Lung (tissue), 12 donors: ENCODE results near the gene FITM1. TPM values are rescaled to one million over a fixed set of nuclear protein-coding genes. Genes with fewer than 3 reads are reported as not detected.

Experiments
- ATAC-seq: fragments of 200-7000 bp; cut with Tn5 transposase; one replicate; pipeline ENCODE4 v1.9.1; 2020; ENCODE audit warnings: moderate number of reproducible peaks; ENCODE audit not compliant: insufficient read depth, low FRiP score
- DNase-seq, 3 donors: peaks; one replicate each; pipeline ENCODE4 v3.0.0-alpha.2; 2013 to 2017
- H3K27ac ChIP-seq, 2 donors: one replicate each; pipeline ENCODE4 v1.5.1; 2013; ENCODE audit warnings: mild to moderate bottlenecking in 2 of 2, moderate library complexity in 2 of 2, control low read depth in 1 of 2, inconsistent platforms in 1 of 2, low read depth in 1 of 2, low read length in 1 of 2
- H3K27me3 ChIP-seq, 3 donors: one replicate each; pipeline ENCODE4 v1.5.1; 2013; ENCODE audit warnings: low read length in 2 of 3; ENCODE audit not compliant: control insufficient read depth in 3 of 3, insufficient read depth in 3 of 3
- H3K36me3 ChIP-seq, 4 donors: one replicate each; pipeline ENCODE4 v1.5.1; 2013; ENCODE audit warnings: low read length in 4 of 4, mild to moderate bottlenecking in 1 of 4, moderate library complexity in 1 of 4; ENCODE audit not compliant: control insufficient read depth in 4 of 4, insufficient read depth in 4 of 4
- H3K4me1 ChIP-seq, 5 donors: one replicate each; pipeline ENCODE4 v1.5.1; 2013; ENCODE audit warnings: low read length in 5 of 5, mild to moderate bottlenecking in 2 of 5, moderate library complexity in 1 of 5; ENCODE audit not compliant: control insufficient read depth in 5 of 5, insufficient read depth in 5 of 5
- H3K4me3 ChIP-seq: one replicate; pipeline ENCODE4 v1.5.1; 2013; ENCODE audit warnings: mild to moderate bottlenecking, control low read depth, moderate library complexity
- H3K9ac ChIP-seq, 2 donors: one replicate each; pipeline ENCODE4 v1.5.1; 2013; ENCODE audit warnings: low read length in 2 of 2, control low read depth in 1 of 2; ENCODE audit not compliant: insufficient read depth in 1 of 2
- H3K9me3 ChIP-seq, 4 donors: one replicate each; pipeline ENCODE4 v1.5.1; 2013; ENCODE audit warnings: low read length in 3 of 4, mild to moderate bottlenecking in 1 of 4, moderate library complexity in 1 of 4; ENCODE audit not compliant: control insufficient read depth in 4 of 4, insufficient read depth in 3 of 4
- WGBS, 2 donors: extraction: QIAGEN DNeasy Blood & Tissue Kit; methylation state at CpG; one replicate each; pipeline ENCODE4 v1.1.7; 2013; 5-methylcytosine and 5-hydroxymethylcytosine counted together
- polyA plus RNA-seq, 2 donors: library from polyadenylated mRNA; stranded (reverse); fragments of 200-250 nt; gene quantifications; one replicate each; pipeline ENCODE4 v1.2.1, GENCODE V29; 2013
- total RNA-seq, 2 donors: library from RNA; depleted of rRNA in 1 of 2; stranded (reverse); fragments of >200 nt in 1 of 2; gene quantifications; one replicate each; pipeline ENCODE4 v1.2.1, GENCODE V29; 2014 to 2021
- TF ChIP-seq, protein P1 (sequence below): IDR thresholded peaks from 2 replicates; pipeline ENCODE4 v1.5.1; 2012; ENCODE audit warnings: mild to moderate bottlenecking; ENCODE audit errors: control extremely low read depth, extremely low read depth
- donor health status: control.
- donor health status: control.
- donor health status: Bipolar disorder and iron deficiency.
- donor health status: healthy.
- donor health status: DM: yes; HTN: yes; CAD: no.

FITM1 gene
- total and polyA plus RNA-seq, 4 donors: 0.48 to 1.4 (median 0.88) TPM

DNA sequence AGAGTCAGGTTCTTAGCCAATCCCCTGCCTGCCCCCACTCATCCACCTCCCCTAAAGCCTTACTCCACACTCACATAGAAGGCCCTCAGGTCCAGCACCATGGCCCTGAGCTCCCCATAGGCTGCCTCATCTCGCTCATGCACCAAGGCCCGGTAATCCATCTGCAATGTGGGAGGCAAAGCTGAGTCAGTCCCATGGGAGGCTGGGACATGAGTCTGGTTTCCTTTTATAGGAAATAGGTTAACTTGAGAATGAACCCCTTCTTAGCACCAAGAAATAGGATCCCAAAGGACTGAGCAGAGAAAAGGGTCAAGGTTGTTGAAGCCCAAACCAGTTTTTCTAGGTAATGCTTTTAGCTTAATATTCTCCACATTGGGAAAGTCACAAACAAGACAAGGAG is 13.1 kb downstream of the FITM1 start:
- DNase-seq (no peak), ATAC-seq (no peak)
- peaks cover 0 to 26% (median 15%) of the 10 kb centered on the region in 4 donors for H3K36me3 ChIP-seq
- no peaks in the 10 kb centered on the region for H3K27me3 ChIP-seq
- no peaks in the 10 kb centered on the region for H3K9me3 ChIP-seq
- peaks cover 8 to 34% (median 10%) of the 10 kb centered on the region in 5 donors for H3K4me1 ChIP-seq
- no peak overlapping the region for H3K9ac ChIP-seq
- TF ChIP-seq, protein P1, sequence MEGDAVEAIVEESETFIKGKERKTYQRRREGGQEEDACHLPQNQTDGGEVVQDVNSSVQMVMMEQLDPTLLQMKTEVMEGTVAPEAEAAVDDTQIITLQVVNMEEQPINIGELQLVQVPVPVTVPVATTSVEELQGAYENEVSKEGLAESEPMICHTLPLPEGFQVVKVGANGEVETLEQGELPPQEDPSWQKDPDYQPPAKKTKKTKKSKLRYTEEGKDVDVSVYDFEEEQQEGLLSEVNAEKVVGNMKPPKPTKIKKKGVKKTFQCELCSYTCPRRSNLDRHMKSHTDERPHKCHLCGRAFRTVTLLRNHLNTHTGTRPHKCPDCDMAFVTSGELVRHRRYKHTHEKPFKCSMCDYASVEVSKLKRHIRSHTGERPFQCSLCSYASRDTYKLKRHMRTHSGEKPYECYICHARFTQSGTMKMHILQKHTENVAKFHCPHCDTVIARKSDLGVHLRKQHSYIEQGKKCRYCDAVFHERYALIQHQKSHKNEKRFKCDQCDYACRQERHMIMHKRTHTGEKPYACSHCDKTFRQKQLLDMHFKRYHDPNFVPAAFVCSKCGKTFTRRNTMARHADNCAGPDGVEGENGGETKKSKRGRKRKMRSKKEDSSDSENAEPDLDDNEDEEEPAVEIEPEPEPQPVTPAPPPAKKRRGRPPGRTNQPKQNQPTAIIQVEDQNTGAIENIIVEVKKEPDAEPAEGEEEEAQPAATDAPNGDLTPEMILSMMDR: no peak
- WGBS, 2 donors: 95 to 98% methylated on average over 2 of the region's 2 CpGs
- H3K27ac ChIP-seq: no peak overlapping the region
- no peak overlapping the region for H3K4me3 ChIP-seq

DNA sequence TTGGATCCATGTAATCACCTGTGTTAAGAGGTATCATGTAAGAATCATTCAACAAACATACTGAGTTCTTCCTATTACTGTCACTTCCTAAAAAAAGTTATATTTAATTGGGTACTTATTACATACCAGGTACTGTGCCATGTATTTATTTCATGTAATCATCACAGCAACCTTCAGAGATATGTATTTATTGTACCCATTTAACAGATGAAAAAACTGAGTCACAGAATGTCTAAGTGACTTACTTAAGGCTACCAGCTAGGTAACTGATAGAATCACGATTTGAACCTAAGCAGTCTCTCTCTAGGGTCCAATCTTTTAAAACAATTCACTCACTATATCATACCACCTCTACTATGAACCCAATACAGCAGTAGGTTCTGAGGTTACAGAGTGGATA is 14.0 kb downstream of the FITM1 start:
- Histone ChIP-seq H3K9me3 (no peaks in the 10 kb centered on the region), H3K4me1 (peaks cover 8 to 34% (median 10%) of the 10 kb centered on the region in 5 donors), H3K27me3 (no peaks in the 10 kb centered on the region), H3K9ac (no peak overlapping the region), H3K4me3 (no peak overlapping the region), H3K27ac (no peak overlapping the region), H3K36me3 (peaks cover 3 to 21% (median 11%) of the 10 kb centered on the region in 4 donors)
- WGBS, 2 donors: 96 to 98% methylated on average over 1 of the region's 1 CpG
- DNase-seq (no peak), ATAC-seq (no peak)
- TF ChIP-seq, protein P1: no peak

GRCh38 chr14:24145219-24145618 is 14.8 kb downstream of the FITM1 start:
- no peak for DNase-seq
- H3K27ac ChIP-seq: no peak overlapping the region

More at GRCh38 chr14:24145219-24145618, 14.8 kb downstream of the FITM1 start:
- TF ChIP-seq, protein P1: no peak
- H3K27me3 ChIP-seq: no peaks in the 10 kb centered on the region
- H3K9me3 ChIP-seq: no peaks in the 10 kb centered on the region
- H3K36me3 ChIP-seq: peaks cover 3 to 28% (median 17%) of the 10 kb centered on the region in 4 donors
- ATAC-seq: no peak
- peaks cover 8 to 30% (median 11%) of the 10 kb centered on the region in 5 donors for H3K4me1 ChIP-seq
- H3K4me3 ChIP-seq: no peak overlapping the region
- H3K9ac ChIP-seq: no peak overlapping the region
- 91 to 100% methylated on average over 2 of the region's 2 CpGs for WGBS, 2 donors
